Bronchial epithelial cell (primary cell): ENCODE measurements around the gene DNASE1L2. TPM values are rescaled to one million over a fixed set of nuclear protein-coding genes. Genes with fewer than 3 reads are reported as not detected.

Experiments
- DNase-seq: peaks from one replicate; pipeline ENCODE4 v3.0.0-alpha.2; 2010; ENCODE audit warnings: low read depth
- FAIRE-seq: peaks from 2 replicates; lab custom pipeline; 2011; peaks lifted over from hg19 to GRCh38; lab: Jason Lieb, UNC
- H3K27me3 ChIP-seq: 2 replicates; pipeline ENCODE4 v1.5.1; 2011; ENCODE audit warnings: low read length; ENCODE audit not compliant: control insufficient read depth, insufficient read depth
- H3K36me3 ChIP-seq: 2 replicates; pipeline ENCODE4 v1.5.1; 2011; ENCODE audit warnings: low read length; ENCODE audit not compliant: control insufficient read depth, insufficient read depth
- H3K4me3 ChIP-seq: 2 replicates; pipeline ENCODE4 v1.5.1; 2011; ENCODE audit warnings: mild to moderate bottlenecking, low read depth, low read length, control low read depth
- CTCF ChIP-seq: IDR thresholded peaks from 2 replicates; pipeline ENCODE4 v1.5.1; 2011; ENCODE audit warnings: mild to moderate bottlenecking, moderate library complexity, low read length, control low read depth, inconsistent platforms; ENCODE audit not compliant: insufficient read depth, severe bottlenecking
- total RNA-seq: library from RNA; depleted of rRNA; stranded (reverse); fragments of >200 nt; gene quantifications from 2 replicates; pipeline ENCODE4 v1.2.1, GENCODE V29; 2014

The DNASE1L2 gene
- total RNA-seq, 1 donor from 2014 or later, result under 0.01 TPM

GRCh38 chr16:2278956-2279800 lies 42.9 kb downstream of the DNASE1L2 start:
- no peak for DNase-seq
- no peaks in the 10 kb centered on the region for H3K36me3 ChIP-seq
- no peak overlapping the region for H3K4me3 ChIP-seq
- peak; percentile 66 for FAIRE-seq
- H3K27me3 ChIP-seq, result peaks cover 3% of the 10 kb centered on the region
- TF ChIP-seq CTCF, result no peak

GRCh38 chr16:2280461-2280860 lies 44.2 kb downstream of the DNASE1L2 start:
- FAIRE-seq, result no peak

GRCh38 chr16:2280981-2281542 lies 44.8 kb downstream of the DNASE1L2 start:
- no peaks in the 10 kb centered on the region for H3K36me3 ChIP-seq
- peaks cover 3% of the 10 kb centered on the region for H3K27me3 ChIP-seq
- TF ChIP-seq CTCF, result no peak
- H3K4me3 ChIP-seq, result no peak overlapping the region
- no peak for FAIRE-seq
- DNase-seq, result no peak

More at GRCh38 chr16:2280461-2280860, 44.2 kb downstream of the DNASE1L2 start:
- no peaks in the 10 kb centered on the region for H3K36me3 ChIP-seq
- no peak for DNase-seq
- TF ChIP-seq CTCF, result no peak
- H3K4me3 ChIP-seq, result no peak overlapping the region
- H3K27me3 ChIP-seq, result peaks cover 3% of the 10 kb centered on the region

- Histone ChIP-seq H3K36me3 (no peaks in the 10 kb centered on the region), H3K27me3 (peaks cover 3% of the 10 kb centered on the region), H3K4me3 (no peak overlapping the region)
- FAIRE-seq (no peak), DNase-seq (no peak)
- no peak for TF ChIP-seq CTCF
Observed at GRCh38 chr16:2282262-2282661, 46.0 kb downstream of the DNASE1L2 start.

- Histone ChIP-seq H3K27me3 (peaks cover 3% of the 10 kb centered on the region), H3K4me3 (no peak overlapping the region), H3K36me3 (no peaks in the 10 kb centered on the region)
- DNase-seq, result no peak
- FAIRE-seq, result no peak
- TF ChIP-seq CTCF, result no peak
Observed at GRCh38 chr16:2282866-2283555, 46.8 kb downstream of the DNASE1L2 start.
